Loucy (cell line): ENCODE data around the gene C1QL2.

ENCODE experiments used
- EZH2phosphoT487 ChIP-seq: fragments of 200-600 bp; IDR thresholded peaks from 2 replicates; pipeline ENCODE4 v1.6.1; 2018; ENCODE audit warnings: antibody characterized with exemption, mild to moderate bottlenecking, moderate library complexity, borderline replicate concordance
- TF ChIP-seq, protein P1 (sequence below): fragments of 200-600 bp; sonication (generic); conservative IDR thresholded peaks from 2 replicates; pipeline ENCODE4 v1.5.1; 2014; ENCODE audit warnings: mild to moderate bottlenecking, antibody characterized with exemption, low read length

DNA sequence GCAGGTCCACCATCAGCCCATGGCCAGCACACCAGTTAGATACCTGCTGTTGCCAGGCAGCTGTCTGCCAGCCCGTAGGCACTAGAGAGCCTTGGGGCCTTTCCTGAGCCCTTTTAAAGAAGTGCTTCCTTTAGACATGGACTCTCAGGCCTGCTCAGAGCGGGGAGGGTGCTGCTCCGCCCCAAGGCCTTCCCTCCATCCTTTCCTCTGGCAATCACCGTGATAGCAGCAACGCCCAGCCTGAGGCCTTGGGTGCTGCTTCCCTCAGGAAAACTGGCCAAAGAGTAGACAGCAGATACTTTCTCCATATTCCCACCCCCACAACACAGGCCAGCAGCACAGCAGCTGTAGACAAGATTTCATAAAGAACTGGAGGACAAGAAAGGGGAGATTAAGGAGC is 22.3 kb upstream of the C1QL2 start:
- TF ChIP-seq, protein P1, sequence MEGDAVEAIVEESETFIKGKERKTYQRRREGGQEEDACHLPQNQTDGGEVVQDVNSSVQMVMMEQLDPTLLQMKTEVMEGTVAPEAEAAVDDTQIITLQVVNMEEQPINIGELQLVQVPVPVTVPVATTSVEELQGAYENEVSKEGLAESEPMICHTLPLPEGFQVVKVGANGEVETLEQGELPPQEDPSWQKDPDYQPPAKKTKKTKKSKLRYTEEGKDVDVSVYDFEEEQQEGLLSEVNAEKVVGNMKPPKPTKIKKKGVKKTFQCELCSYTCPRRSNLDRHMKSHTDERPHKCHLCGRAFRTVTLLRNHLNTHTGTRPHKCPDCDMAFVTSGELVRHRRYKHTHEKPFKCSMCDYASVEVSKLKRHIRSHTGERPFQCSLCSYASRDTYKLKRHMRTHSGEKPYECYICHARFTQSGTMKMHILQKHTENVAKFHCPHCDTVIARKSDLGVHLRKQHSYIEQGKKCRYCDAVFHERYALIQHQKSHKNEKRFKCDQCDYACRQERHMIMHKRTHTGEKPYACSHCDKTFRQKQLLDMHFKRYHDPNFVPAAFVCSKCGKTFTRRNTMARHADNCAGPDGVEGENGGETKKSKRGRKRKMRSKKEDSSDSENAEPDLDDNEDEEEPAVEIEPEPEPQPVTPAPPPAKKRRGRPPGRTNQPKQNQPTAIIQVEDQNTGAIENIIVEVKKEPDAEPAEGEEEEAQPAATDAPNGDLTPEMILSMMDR = no peak
- no peak for TF ChIP-seq EZH2phosphoT487
